Endodermal cell (in vitro differentiated cells): Measurements from ENCODE around the gene MYOF. TPM values are rescaled to one million over a fixed set of nuclear protein-coding genes. Genes with fewer than 3 reads are reported as not detected.

Experiments
- DNase-seq: peaks from one replicate; pipeline ENCODE4 v3.0.0-alpha.2; 2017
- H3K27ac ChIP-seq: 2 replicates; pipeline ENCODE4 v1.5.1; 2013; ENCODE audit warnings: mild to moderate bottlenecking, low read depth, low read length, moderate library complexity
- H3K27me3 ChIP-seq: 2 replicates; pipeline ENCODE4 v1.6.1; 2013; ENCODE audit warnings: mild to moderate bottlenecking, low read length, moderate library complexity; ENCODE audit not compliant: insufficient read depth, control insufficient read depth, poor library complexity, severe bottlenecking
- H3K36me3 ChIP-seq: 2 replicates; pipeline ENCODE4 v1.7.0; 2013; ENCODE audit warnings: mild to moderate bottlenecking, low read length, moderate library complexity; ENCODE audit not compliant: control insufficient read depth, insufficient read depth
- H3K4me1 ChIP-seq: one replicate; pipeline ENCODE4 v1.7.0; 2013; ENCODE audit warnings: low read length; ENCODE audit not compliant: control insufficient read depth, insufficient read depth
- H3K4me3 ChIP-seq: 2 replicates; pipeline ENCODE4 v1.5.1; 2013; ENCODE audit warnings: mild to moderate bottlenecking, low read length, moderate library complexity
- H3K9ac ChIP-seq: 2 replicates; pipeline ENCODE4 v1.6.1; 2013; ENCODE audit warnings: mild to moderate bottlenecking, low read length, moderate library complexity; ENCODE audit not compliant: poor library complexity, severe bottlenecking; ENCODE audit errors: extremely low read depth
- H3K9me3 ChIP-seq: 2 replicates; pipeline ENCODE4 v1.6.1; 2013; ENCODE audit warnings: mild to moderate bottlenecking, low read length, moderate library complexity; ENCODE audit not compliant: control insufficient read depth
- H3K27ac Mint-ChIP-seq: 2 replicates; pipeline ENCODE4 v1.8.0; 2020; ENCODE audit warnings: mixed read lengths
- H3K27me3 Mint-ChIP-seq: 2 replicates; pipeline ENCODE4 v1.8.0; 2021; ENCODE audit warnings: mild to moderate bottlenecking, mixed read lengths; ENCODE audit not compliant: insufficient read depth
- H3K36me3 Mint-ChIP-seq: 2 replicates; pipeline ENCODE4 v1.8.0; 2020; ENCODE audit warnings: low read depth, mixed read lengths
- H3K4me1 Mint-ChIP-seq: 2 replicates; pipeline ENCODE4 v1.8.0; 2020; ENCODE audit warnings: mixed read lengths
- H3K4me3 Mint-ChIP-seq: 2 replicates; pipeline ENCODE4 v1.8.0; 2020; ENCODE audit warnings: mild to moderate bottlenecking, moderate library complexity, mixed read lengths
- H3K9me3 Mint-ChIP-seq: 2 replicates; pipeline ENCODE4 v1.8.0; 2020; ENCODE audit warnings: mild to moderate bottlenecking, mixed read lengths
- WGBS, 2 experiments: methylation state at CpG; one replicate each; pipeline versions ENCODE4 v1.1.5 to v1.1.7; 2013; ENCODE audit warnings: missing lambda C conversion rate in 2 of 2, mixed read lengths in 1 of 2; ENCODE audit not compliant: insufficient coverage in 1 of 2, insufficient read length in 1 of 2; 5-methylcytosine and 5-hydroxymethylcytosine counted together
- total RNA-seq, 2 donors: library from RNA; stranded (reverse); fragmentation: NEBNext Ultra II Directional in 1 of 2; extraction: Animal tissue kit (Norgen Biotek cat#: 25700) in 1 of 2; gene quantifications; 2 replicates in 1 of 2; 3 replicates in 1 of 2; pipeline ENCODE4 v1.2.1, GENCODE V29; 2021
- TF ChIP-seq, protein P1 (sequence below): fragments of 200-600 bp; sonication (generic); conservative IDR thresholded peaks from 2 replicates; pipeline ENCODE4 v1.5.0; 2021; ENCODE audit warnings: antibody characterized with exemption, mild to moderate bottlenecking

Gene MYOF
- total RNA-seq, 2 donors from 2014 or later, result 37.4 to 93.8 TPM

DNA sequence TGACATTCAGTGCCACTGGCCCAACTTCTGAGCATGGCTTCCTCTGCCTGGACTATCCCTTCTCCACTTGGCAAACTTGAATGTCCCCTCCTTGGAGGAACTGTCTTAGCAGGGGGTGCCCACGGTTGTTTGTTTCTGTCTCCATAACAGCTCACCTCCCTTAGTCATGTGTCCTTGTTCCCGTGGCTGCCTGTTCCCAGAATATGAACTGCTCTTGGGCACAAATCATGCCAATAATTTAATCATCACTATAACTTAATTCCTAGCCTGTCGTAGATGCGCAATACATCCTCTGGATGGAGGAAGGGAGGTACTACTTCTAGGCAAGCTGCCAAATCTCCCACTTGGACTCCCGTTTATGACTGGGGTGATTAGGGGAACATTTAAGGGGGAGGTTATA is 173.1 kb downstream of the MYOF start:
- Histone ChIP-seq H3K27me3 (no peaks in the 10 kb centered on the region), H3K27ac (no peak overlapping the region), H3K36me3 (peaks cover 78% of the 10 kb centered on the region), H3K4me3 (no peak overlapping the region), H3K4me1 (no peaks in the 10 kb centered on the region), H3K9me3 (peaks cover 47% of the 10 kb centered on the region), H3K9ac (no peak overlapping the region)
- Mint-ChIP-seq H3K36me3 (peaks cover 72% of the 10 kb centered on the region), H3K4me1 (no peaks in the 10 kb centered on the region), H3K4me3 (no peak overlapping the region), H3K9me3 (peaks cover 30% of the 10 kb centered on the region), H3K27me3 (no peaks in the 10 kb centered on the region), H3K27ac (no peak overlapping the region)
- 73 to 91% methylated on average over 2 to 5 of the region's 5 CpGs for WGBS, 2 experiments
- no peak for DNase-seq
- TF ChIP-seq, protein P1, sequence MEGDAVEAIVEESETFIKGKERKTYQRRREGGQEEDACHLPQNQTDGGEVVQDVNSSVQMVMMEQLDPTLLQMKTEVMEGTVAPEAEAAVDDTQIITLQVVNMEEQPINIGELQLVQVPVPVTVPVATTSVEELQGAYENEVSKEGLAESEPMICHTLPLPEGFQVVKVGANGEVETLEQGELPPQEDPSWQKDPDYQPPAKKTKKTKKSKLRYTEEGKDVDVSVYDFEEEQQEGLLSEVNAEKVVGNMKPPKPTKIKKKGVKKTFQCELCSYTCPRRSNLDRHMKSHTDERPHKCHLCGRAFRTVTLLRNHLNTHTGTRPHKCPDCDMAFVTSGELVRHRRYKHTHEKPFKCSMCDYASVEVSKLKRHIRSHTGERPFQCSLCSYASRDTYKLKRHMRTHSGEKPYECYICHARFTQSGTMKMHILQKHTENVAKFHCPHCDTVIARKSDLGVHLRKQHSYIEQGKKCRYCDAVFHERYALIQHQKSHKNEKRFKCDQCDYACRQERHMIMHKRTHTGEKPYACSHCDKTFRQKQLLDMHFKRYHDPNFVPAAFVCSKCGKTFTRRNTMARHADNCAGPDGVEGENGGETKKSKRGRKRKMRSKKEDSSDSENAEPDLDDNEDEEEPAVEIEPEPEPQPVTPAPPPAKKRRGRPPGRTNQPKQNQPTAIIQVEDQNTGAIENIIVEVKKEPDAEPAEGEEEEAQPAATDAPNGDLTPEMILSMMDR, result no peak

DNA sequence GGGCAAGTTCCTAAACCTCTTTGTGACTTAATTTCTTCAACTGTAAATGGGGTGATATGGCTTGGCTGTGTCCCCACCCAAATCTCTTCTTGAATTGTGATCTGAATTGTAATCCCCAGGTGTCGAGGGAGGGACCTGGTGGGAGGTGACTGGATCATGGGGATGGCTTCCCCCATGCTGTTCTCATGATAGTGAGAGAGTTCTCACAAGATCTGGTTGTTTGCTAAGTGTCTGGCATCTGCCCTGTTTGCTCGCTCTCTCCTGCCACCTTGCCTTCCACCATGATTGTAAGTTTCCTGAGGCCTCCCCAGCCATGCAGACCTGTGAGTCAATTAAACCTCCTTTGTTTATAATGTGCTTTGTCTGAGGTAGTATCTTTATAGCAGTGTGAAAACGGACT is 177.0 kb downstream of the MYOF start:
- Histone ChIP-seq H3K36me3 (peaks cover 60% of the 10 kb centered on the region), H3K4me3 (no peak overlapping the region), H3K27ac (no peak overlapping the region), H3K4me1 (no peaks in the 10 kb centered on the region), H3K27me3 (no peaks in the 10 kb centered on the region), H3K9me3 (peaks cover 49% of the 10 kb centered on the region), H3K9ac (no peak overlapping the region)
- Mint-ChIP-seq H3K27me3 (no peaks in the 10 kb centered on the region), H3K36me3 (peaks cover 72% of the 10 kb centered on the region), H3K9me3 (peaks cover 44% of the 10 kb centered on the region), H3K4me3 (no peak overlapping the region), H3K27ac (peak overlapping the region; percentile 19), H3K4me1 (peaks cover 8% of the 10 kb centered on the region)
- WGBS, 2 experiments, result 59 to 80% methylated on average over 1 to 3 of the region's 3 CpGs
- DNase-seq, result peak; percentile 79
- TF ChIP-seq, protein P1, result no peak

DNA sequence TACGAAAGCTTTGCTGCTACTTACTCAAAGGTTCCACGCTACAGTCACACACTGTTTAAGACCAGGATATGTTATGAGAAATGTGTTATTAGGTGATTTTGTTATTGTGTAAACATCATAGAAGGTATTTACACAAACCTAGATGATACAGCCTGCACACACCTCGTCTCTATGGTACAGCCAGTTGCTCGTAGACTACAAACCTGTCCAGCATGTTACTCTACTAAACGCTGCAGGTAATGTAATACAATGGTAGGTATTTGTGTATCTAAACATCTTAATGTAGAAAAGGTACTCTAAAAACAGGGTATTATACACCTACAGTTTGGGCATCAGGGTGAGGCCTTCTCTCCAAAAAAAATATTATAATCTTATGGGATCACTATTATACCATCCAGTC is 181.2 kb downstream of the MYOF start:
- H3K36me3 ChIP-seq, result peaks cover 27% of the 10 kb centered on the region
- DNase-seq, result no peak
- 97% methylated on average over 5 of the region's 5 CpGs; no CpG with 5 or more reads in 1 of the 2 experiments for WGBS, 2 experiments
- H3K4me3 ChIP-seq, result no peak overlapping the region
- no peak overlapping the region for H3K27ac ChIP-seq
- no peaks in the 10 kb centered on the region for H3K27me3 ChIP-seq
- TF ChIP-seq, protein P1, result no peak
- Mint-ChIP-seq H3K4me3 (no peak overlapping the region), H3K9me3 (peaks cover 33% of the 10 kb centered on the region), H3K27me3 (no peaks in the 10 kb centered on the region), H3K36me3 (peaks cover 64% of the 10 kb centered on the region), H3K4me1 (peaks cover 21% of the 10 kb centered on the region), H3K27ac (peak overlapping the region; percentile 49)
- no peaks in the 10 kb centered on the region for H3K4me1 ChIP-seq
- no peak overlapping the region for H3K9ac ChIP-seq
- H3K9me3 ChIP-seq, result peaks cover 32% of the 10 kb centered on the region
